ENCODE data around the gene CAPN2. TPM values are rescaled to one million over a fixed set of nuclear protein-coding genes. Genes with fewer than 3 reads are reported as not detected.

The CAPN2 gene
- total RNA-seq, 2 donors from 2014 or later, result 61.4 to 72.3 TPM

GRCh38 chr1:223780949-223781348 lies 68.6 kb downstream of the CAPN2 start:
- TF ChIP-seq CTCF (IDR thresholded peaks at IDR 0.05), result no peak
- H3K27ac ChIP-seq, result no peak overlapping the region
- peaks cover 0 to 3% of the 10 kb centered on the region in 2 donors for H3K4me1 ChIP-seq
- H3K36me3 ChIP-seq, result peaks cover 56% of the 10 kb centered on the region
- no peaks in the 10 kb centered on the region for H3K9me3 ChIP-seq
- H3K4me3 ChIP-seq, result no peak overlapping the region
- no peak for DNase-seq (ENCODE audit: low spot score)
- H3K27me3 ChIP-seq, result no peaks in the 10 kb centered on the region

GRCh38 chr1:223783676-223784075 lies 71.3 kb downstream of the CAPN2 start:
- Histone ChIP-seq H3K4me1 (no peaks in the 10 kb centered on the region), H3K27me3 (no peaks in the 10 kb centered on the region), H3K36me3 (peaks cover 49% of the 10 kb centered on the region), H3K4me3 (no peak overlapping the region), H3K9me3 (no peaks in the 10 kb centered on the region), H3K27ac (no peak overlapping the region)
- DNase-seq (ENCODE audit: low spot score), result no peak
- no peak for TF ChIP-seq CTCF (IDR thresholded peaks at IDR 0.05)

- no peak for DNase-seq (ENCODE audit: low spot score)
- Histone ChIP-seq H3K4me1 (no peaks in the 10 kb centered on the region), H3K4me3 (no peak overlapping the region), H3K27ac (no peak overlapping the region), H3K9me3 (no peaks in the 10 kb centered on the region), H3K27me3 (no peaks in the 10 kb centered on the region), H3K36me3 (peaks cover 46% of the 10 kb centered on the region)
- TF ChIP-seq CTCF (IDR thresholded peaks at IDR 0.05), result no peak
Measured at GRCh38 chr1:223784541-223784940, 72.2 kb downstream of the CAPN2 start.

- H3K27me3 ChIP-seq, result no peaks in the 10 kb centered on the region
- no peaks in the 10 kb centered on the region for H3K4me1 ChIP-seq
- no peaks in the 10 kb centered on the region for H3K9me3 ChIP-seq
- no peak overlapping the region for H3K4me3 ChIP-seq
- H3K36me3 ChIP-seq, result peaks cover 40% of the 10 kb centered on the region
- DNase-seq (ENCODE audit: low spot score), result no peak
- no peak for TF ChIP-seq CTCF (IDR thresholded peaks at IDR 0.05)
- H3K27ac ChIP-seq, result no peak overlapping the region
Measured at GRCh38 chr1:223785808-223786207, 73.5 kb downstream of the CAPN2 start.

GRCh38 chr1:223788746-223789415 lies 76.5 kb downstream of the CAPN2 start:
- Histone ChIP-seq H3K27me3 (no peaks in the 10 kb centered on the region), H3K36me3 (peaks cover 40% of the 10 kb centered on the region), H3K4me1 (no peaks in the 10 kb centered on the region), H3K4me3 (no peak overlapping the region), H3K9me3 (no peaks in the 10 kb centered on the region), H3K27ac (no peak overlapping the region)
- no peak for TF ChIP-seq CTCF (IDR thresholded peaks at IDR 0.05)
- DNase-seq (ENCODE audit: low spot score), result no peak

- Histone ChIP-seq H3K27ac (no peak overlapping the region), H3K36me3 (peaks cover 53% of the 10 kb centered on the region), H3K4me3 (no peak overlapping the region), H3K9me3 (no peaks in the 10 kb centered on the region), H3K27me3 (no peaks in the 10 kb centered on the region), H3K4me1 (no peaks in the 10 kb centered on the region)
- no peak for TF ChIP-seq CTCF (IDR thresholded peaks at IDR 0.05)
- no peak for DNase-seq (ENCODE audit: low spot score)
Measured at GRCh38 chr1:223792046-223792445, 79.7 kb downstream of the CAPN2 start.

Data from right atrium auricular region (tissue), 2 donors.